Measurements from ENCODE around the gene ALLC.
"Not testable (repeated sequence)": the region's sequence is repeated elsewhere in the genome, so short reads cannot be mapped to it uniquely, and the experiment has no call there.

ALLC gene

GRCh38 chr2:3617198-3617890, 40.7 kb upstream of the ALLC start:
- FAIRE-seq = no peak
- DNase-seq (ENCODE audit: insufficient read length) = no peak
- TF ChIP-seq TAF1 (IDR thresholded peaks at IDR 0.05; ENCODE audit: borderline replicate concordance, low read depth, low read length) (no peak), POLR2AphosphoS5 (IDR thresholded peaks at IDR 0.05; ENCODE audit: low read depth, low read length) (no peak), POLR2A (IDR thresholded peaks at IDR 0.05; ENCODE audit: low read depth, low read length) (no peak)

- TF ChIP-seq POLR2A (IDR thresholded peaks at IDR 0.05; ENCODE audit: low read depth, low read length) (no peak), POLR2AphosphoS5 (IDR thresholded peaks at IDR 0.05; ENCODE audit: low read depth, low read length) (no peak), TAF1 (IDR thresholded peaks at IDR 0.05; ENCODE audit: borderline replicate concordance, low read depth, low read length) (no peak)
- no peak for FAIRE-seq
- DNase-seq (ENCODE audit: insufficient read length) = no peak
These were observed 39.6 kb upstream of the ALLC start for GRCh38 chr2:3618367-3618766.

GRCh38 chr2:3619033-3619432, 39.0 kb upstream of the ALLC start:
- FAIRE-seq = no peak
- TF ChIP-seq POLR2A (IDR thresholded peaks at IDR 0.05; ENCODE audit: low read depth, low read length) (no peak), POLR2AphosphoS5 (IDR thresholded peaks at IDR 0.05; ENCODE audit: low read depth, low read length) (no peak)
- DNase-seq (ENCODE audit: insufficient read length) = no peak

GRCh38 chr2:3619661-3620060, 38.3 kb upstream of the ALLC start:
- DNase-seq (ENCODE audit: insufficient read length); FAIRE-seq: not testable (repeated sequence)

GRCh38 chr2:3620834-3621233, 37.2 kb upstream of the ALLC start:
- DNase-seq (ENCODE audit: insufficient read length) (no peak), FAIRE-seq (no peak)
- TF ChIP-seq TAF1 (IDR thresholded peaks at IDR 0.05; ENCODE audit: borderline replicate concordance, low read depth, low read length) = no peak

- no peak for FAIRE-seq
These were observed 35.0 kb upstream of the ALLC start for GRCh38 chr2:3622967-3623366.

GRCh38 chr2:3624059-3624794, 33.8 kb upstream of the ALLC start:
- FAIRE-seq = peak; percentile 17
- no peak for DNase-seq (ENCODE audit: insufficient read length)
- no peak for TF ChIP-seq POLR2A (IDR thresholded peaks at IDR 0.05; ENCODE audit: low read depth, low read length)
- no peak for TF ChIP-seq TAF1 (IDR thresholded peaks at IDR 0.05; ENCODE audit: borderline replicate concordance, low read depth, low read length)
- TF ChIP-seq POLR2AphosphoS5 (IDR thresholded peaks at IDR 0.05; ENCODE audit: low read depth, low read length) = no peak

More at GRCh38 chr2:3622967-3623366, 35.0 kb upstream of the ALLC start:
- no peak for TF ChIP-seq POLR2A (IDR thresholded peaks at IDR 0.05; ENCODE audit: low read depth, low read length)
- TF ChIP-seq TAF1 (IDR thresholded peaks at IDR 0.05; ENCODE audit: borderline replicate concordance, low read depth, low read length) = no peak
- no peak for TF ChIP-seq POLR2AphosphoS5 (IDR thresholded peaks at IDR 0.05; ENCODE audit: low read depth, low read length)
- no peak for DNase-seq (ENCODE audit: insufficient read length)

GRCh38 chr2:3625186-3625585, 32.8 kb upstream of the ALLC start:
- DNase-seq (ENCODE audit: insufficient read length) (no peak), FAIRE-seq (no peak)

GRCh38 chr2:3626118-3626811, 31.7 kb upstream of the ALLC start:
- no peak for FAIRE-seq
- no peak for DNase-seq (ENCODE audit: insufficient read length)
- TF ChIP-seq TAF1 (IDR thresholded peaks at IDR 0.05; ENCODE audit: borderline replicate concordance, low read depth, low read length) (no peak), POLR2A (IDR thresholded peaks at IDR 0.05; ENCODE audit: low read depth, low read length) (no peak), POLR2AphosphoS5 (IDR thresholded peaks at IDR 0.05; ENCODE audit: low read depth, low read length) (no peak)

More at GRCh38 chr2:3625186-3625585, 32.8 kb upstream of the ALLC start:
- TF ChIP-seq POLR2AphosphoS5 (IDR thresholded peaks at IDR 0.05; ENCODE audit: low read depth, low read length) (no peak), TAF1 (IDR thresholded peaks at IDR 0.05; ENCODE audit: borderline replicate concordance, low read depth, low read length) (no peak)

- no peak for FAIRE-seq
- TF ChIP-seq TAF1 (IDR thresholded peaks at IDR 0.05; ENCODE audit: borderline replicate concordance, low read depth, low read length) (no peak), POLR2A (IDR thresholded peaks at IDR 0.05; ENCODE audit: low read depth, low read length) (no peak), POLR2AphosphoS5 (IDR thresholded peaks at IDR 0.05; ENCODE audit: low read depth, low read length) (no peak)
- no peak for DNase-seq (ENCODE audit: insufficient read length)
These were observed 31.0 kb upstream of the ALLC start for GRCh38 chr2:3626812-3627499.

GRCh38 chr2:3627500-3628100, 30.4 kb upstream of the ALLC start:
- FAIRE-seq (no peak), DNase-seq (ENCODE audit: insufficient read length) (no peak)
- TF ChIP-seq POLR2AphosphoS5 (IDR thresholded peaks at IDR 0.05; ENCODE audit: low read depth, low read length) (no peak), TAF1 (IDR thresholded peaks at IDR 0.05; ENCODE audit: borderline replicate concordance, low read depth, low read length) (no peak), POLR2A (IDR thresholded peaks at IDR 0.05; ENCODE audit: low read depth, low read length) (no peak)
